ENCODE results near the gene HBB. TPM values are rescaled to one million over a fixed set of nuclear protein-coding genes. Genes with fewer than 3 reads are reported as not detected.

HBB gene
- total and polyA plus RNA-seq, 4 donors = 5.7 to 3,950 (median 50.2) TPM

GRCh38 chr11:5227681-5228080 lies 810 bp upstream of the HBB start:
- Histone ChIP-seq H3K4me3 (ENCODE audit: low read depth in 1 of 3, low read length in 3 of 3) (no peak overlapping the region), H3K27ac (ENCODE audit: low read depth in 1 of 2, low read length in 2 of 2) (no peak overlapping the region), H3K9me3 (ENCODE audit: control insufficient read depth in 4 of 4, low read length in 3 of 4) (no peaks in the 10 kb centered on the region), H3K4me1 (ENCODE audit: control insufficient read depth in 4 of 4, insufficient read depth in 4 of 4, low read length in 3 of 4) (no peaks in the 10 kb centered on the region), H3K36me3 (ENCODE audit: control insufficient read depth in 4 of 4, insufficient read depth in 3 of 4, low read depth in 1 of 4, low read length in 3 of 4) (no peaks in the 10 kb centered on the region), H3K9ac (ENCODE audit: low read depth in 1 of 2, low read length in 2 of 2) (no peak overlapping the region), H3K27me3 (ENCODE audit: control insufficient read depth in 4 of 4, insufficient read depth in 4 of 4, low read length in 3 of 4) (no peaks in the 10 kb centered on the region)
- no peak for DNase-seq (ENCODE audit: low spot score)
- WGBS = 33% methylated on average over 1 of the region's 1 CpG
- TF ChIP-seq TAF1 (conservative IDR thresholded peaks at IDR 0.05) (no peak), GABPA (IDR thresholded peaks at IDR 0.05 in 1 of 2, conservative IDR thresholded peaks at IDR 0.05 in 1 of 2) (no peak), EGR1 (IDR thresholded peaks at IDR 0.05; ENCODE audit: low read depth in 2 of 2) (no peak), JUND (IDR thresholded peaks at IDR 0.05) (no peak)
- TF ChIP-seq, protein P1, sequence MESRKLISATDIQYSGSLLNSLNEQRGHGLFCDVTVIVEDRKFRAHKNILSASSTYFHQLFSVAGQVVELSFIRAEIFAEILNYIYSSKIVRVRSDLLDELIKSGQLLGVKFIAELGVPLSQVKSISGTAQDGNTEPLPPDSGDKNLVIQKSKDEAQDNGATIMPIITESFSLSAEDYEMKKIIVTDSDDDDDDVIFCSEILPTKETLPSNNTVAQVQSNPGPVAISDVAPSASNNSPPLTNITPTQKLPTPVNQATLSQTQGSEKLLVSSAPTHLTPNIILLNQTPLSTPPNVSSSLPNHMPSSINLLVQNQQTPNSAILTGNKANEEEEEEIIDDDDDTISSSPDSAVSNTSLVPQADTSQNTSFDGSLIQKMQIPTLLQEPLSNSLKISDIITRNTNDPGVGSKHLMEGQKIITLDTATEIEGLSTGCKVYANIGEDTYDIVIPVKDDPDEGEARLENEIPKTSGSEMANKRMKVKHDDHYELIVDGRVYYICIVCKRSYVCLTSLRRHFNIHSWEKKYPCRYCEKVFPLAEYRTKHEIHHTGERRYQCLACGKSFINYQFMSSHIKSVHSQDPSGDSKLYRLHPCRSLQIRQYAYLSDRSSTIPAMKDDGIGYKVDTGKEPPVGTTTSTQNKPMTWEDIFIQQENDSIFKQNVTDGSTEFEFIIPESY (IDR thresholded peaks at IDR 0.05) = no peak
- TF ChIP-seq, protein P2, sequence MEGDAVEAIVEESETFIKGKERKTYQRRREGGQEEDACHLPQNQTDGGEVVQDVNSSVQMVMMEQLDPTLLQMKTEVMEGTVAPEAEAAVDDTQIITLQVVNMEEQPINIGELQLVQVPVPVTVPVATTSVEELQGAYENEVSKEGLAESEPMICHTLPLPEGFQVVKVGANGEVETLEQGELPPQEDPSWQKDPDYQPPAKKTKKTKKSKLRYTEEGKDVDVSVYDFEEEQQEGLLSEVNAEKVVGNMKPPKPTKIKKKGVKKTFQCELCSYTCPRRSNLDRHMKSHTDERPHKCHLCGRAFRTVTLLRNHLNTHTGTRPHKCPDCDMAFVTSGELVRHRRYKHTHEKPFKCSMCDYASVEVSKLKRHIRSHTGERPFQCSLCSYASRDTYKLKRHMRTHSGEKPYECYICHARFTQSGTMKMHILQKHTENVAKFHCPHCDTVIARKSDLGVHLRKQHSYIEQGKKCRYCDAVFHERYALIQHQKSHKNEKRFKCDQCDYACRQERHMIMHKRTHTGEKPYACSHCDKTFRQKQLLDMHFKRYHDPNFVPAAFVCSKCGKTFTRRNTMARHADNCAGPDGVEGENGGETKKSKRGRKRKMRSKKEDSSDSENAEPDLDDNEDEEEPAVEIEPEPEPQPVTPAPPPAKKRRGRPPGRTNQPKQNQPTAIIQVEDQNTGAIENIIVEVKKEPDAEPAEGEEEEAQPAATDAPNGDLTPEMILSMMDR (IDR thresholded peaks at IDR 0.05; ENCODE audit: low read depth, low read length, missing input control) = no peak

DNA sequence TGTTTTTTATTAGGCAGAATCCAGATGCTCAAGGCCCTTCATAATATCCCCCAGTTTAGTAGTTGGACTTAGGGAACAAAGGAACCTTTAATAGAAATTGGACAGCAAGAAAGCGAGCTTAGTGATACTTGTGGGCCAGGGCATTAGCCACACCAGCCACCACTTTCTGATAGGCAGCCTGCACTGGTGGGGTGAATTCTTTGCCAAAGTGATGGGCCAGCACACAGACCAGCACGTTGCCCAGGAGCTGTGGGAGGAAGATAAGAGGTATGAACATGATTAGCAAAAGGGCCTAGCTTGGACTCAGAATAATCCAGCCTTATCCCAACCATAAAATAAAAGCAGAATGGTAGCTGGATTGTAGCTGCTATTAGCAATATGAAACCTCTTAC lies 1.4 kb downstream of the HBB start:
- Histone ChIP-seq H3K36me3 (ENCODE audit: control insufficient read depth in 4 of 4, insufficient read depth in 3 of 4, low read depth in 1 of 4, low read length in 3 of 4) (no peaks in the 10 kb centered on the region), H3K9me3 (ENCODE audit: control insufficient read depth in 4 of 4, low read length in 3 of 4) (no peaks in the 10 kb centered on the region), H3K9ac (ENCODE audit: low read depth in 1 of 2, low read length in 2 of 2) (no peak overlapping the region), H3K27ac (ENCODE audit: low read depth in 1 of 2, low read length in 2 of 2) (no peak overlapping the region), H3K27me3 (ENCODE audit: control insufficient read depth in 4 of 4, insufficient read depth in 4 of 4, low read length in 3 of 4) (no peaks in the 10 kb centered on the region), H3K4me1 (ENCODE audit: control insufficient read depth in 4 of 4, insufficient read depth in 4 of 4, low read length in 3 of 4) (no peaks in the 10 kb centered on the region), H3K4me3 (ENCODE audit: low read depth in 1 of 3, low read length in 3 of 3) (no peak overlapping the region)
- 58% methylated on average over 2 of the region's 2 CpGs for WGBS
- DNase-seq (ENCODE audit: low spot score) = peak; percentile 63
- no peak for TF ChIP-seq SP1 (IDR thresholded peaks at IDR 0.05)
- no peak for TF ChIP-seq NR2F2 (IDR thresholded peaks at IDR 0.05)
- TF ChIP-seq YY1 (IDR thresholded peaks at IDR 0.05) = no peak
- TF ChIP-seq, protein P2 (IDR thresholded peaks at IDR 0.05; ENCODE audit: low read depth, low read length, missing input control) = no peak
- TF ChIP-seq, protein P1 (IDR thresholded peaks at IDR 0.05) = no peak
- TF ChIP-seq HNF4A (conservative IDR thresholded peaks at IDR 0.05) = no peak
- no peak for TF ChIP-seq RXRA (IDR thresholded peaks at IDR 0.05)
- no peak for TF ChIP-seq MAX (IDR thresholded peaks at IDR 0.05)
- TF ChIP-seq HNF4G (IDR thresholded peaks at IDR 0.05) = no peak
- TF ChIP-seq EGR1 (IDR thresholded peaks at IDR 0.05; ENCODE audit: low read depth in 2 of 2) = no peak
- TF ChIP-seq, protein P3, sequence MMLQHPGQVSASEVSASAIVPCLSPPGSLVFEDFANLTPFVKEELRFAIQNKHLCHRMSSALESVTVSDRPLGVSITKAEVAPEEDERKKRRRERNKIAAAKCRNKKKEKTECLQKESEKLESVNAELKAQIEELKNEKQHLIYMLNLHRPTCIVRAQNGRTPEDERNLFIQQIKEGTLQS (IDR thresholded peaks at IDR 0.05) = no peak
- no peak for TF ChIP-seq JUND (IDR thresholded peaks at IDR 0.05)
- no peak for TF ChIP-seq TAF1 (conservative IDR thresholded peaks at IDR 0.05)
- TF ChIP-seq FOXA2 (IDR thresholded peaks at IDR 0.05) = no peak
- no peak for TF ChIP-seq GABPA (IDR thresholded peaks at IDR 0.05 in 1 of 2, conservative IDR thresholded peaks at IDR 0.05 in 1 of 2)
- no peak for TF ChIP-seq RAD21 (IDR thresholded peaks at IDR 0.05)
- no peak for TF ChIP-seq FOXA1 (IDR thresholded peaks at IDR 0.05)
- no peak for TF ChIP-seq REST (IDR thresholded peaks at IDR 0.05)

Measured in liver (tissue), 9 donors.